ENCODE measurements around the gene ZNF804B.

ZNF804B gene

DNA sequence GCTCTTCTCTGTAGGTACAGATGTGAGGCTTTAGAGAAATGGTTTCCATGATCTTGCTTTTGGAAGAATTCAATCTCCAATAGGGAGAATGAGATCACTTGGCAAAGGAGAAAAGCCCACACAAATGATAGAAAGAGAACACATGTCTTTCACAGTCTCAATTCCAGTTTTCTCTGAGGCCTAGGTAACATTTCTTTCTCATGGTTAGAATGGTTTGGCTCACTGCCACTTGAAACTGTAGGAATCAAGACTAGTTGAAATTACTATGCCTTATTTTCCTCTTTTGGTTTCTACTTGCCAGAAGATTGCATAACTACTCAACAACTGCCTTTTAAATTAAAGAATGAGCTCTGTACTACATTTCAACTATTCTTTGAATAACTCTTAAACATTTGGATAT, 312.6 kb downstream of the ZNF804B start:
- no peak for DNase-seq (ENCODE audit: low read depth in 2 of 2)
- no peak overlapping the region for H3K4me3 ChIP-seq (replicated peaks in 1 of 2; ENCODE audit: low read depth in 2 of 2, low read length in 2 of 2)
- TF ChIP-seq, protein P1, sequence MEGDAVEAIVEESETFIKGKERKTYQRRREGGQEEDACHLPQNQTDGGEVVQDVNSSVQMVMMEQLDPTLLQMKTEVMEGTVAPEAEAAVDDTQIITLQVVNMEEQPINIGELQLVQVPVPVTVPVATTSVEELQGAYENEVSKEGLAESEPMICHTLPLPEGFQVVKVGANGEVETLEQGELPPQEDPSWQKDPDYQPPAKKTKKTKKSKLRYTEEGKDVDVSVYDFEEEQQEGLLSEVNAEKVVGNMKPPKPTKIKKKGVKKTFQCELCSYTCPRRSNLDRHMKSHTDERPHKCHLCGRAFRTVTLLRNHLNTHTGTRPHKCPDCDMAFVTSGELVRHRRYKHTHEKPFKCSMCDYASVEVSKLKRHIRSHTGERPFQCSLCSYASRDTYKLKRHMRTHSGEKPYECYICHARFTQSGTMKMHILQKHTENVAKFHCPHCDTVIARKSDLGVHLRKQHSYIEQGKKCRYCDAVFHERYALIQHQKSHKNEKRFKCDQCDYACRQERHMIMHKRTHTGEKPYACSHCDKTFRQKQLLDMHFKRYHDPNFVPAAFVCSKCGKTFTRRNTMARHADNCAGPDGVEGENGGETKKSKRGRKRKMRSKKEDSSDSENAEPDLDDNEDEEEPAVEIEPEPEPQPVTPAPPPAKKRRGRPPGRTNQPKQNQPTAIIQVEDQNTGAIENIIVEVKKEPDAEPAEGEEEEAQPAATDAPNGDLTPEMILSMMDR (IDR thresholded peaks at IDR 0.05; ENCODE audit: low read depth, low read length): no peak

DNA sequence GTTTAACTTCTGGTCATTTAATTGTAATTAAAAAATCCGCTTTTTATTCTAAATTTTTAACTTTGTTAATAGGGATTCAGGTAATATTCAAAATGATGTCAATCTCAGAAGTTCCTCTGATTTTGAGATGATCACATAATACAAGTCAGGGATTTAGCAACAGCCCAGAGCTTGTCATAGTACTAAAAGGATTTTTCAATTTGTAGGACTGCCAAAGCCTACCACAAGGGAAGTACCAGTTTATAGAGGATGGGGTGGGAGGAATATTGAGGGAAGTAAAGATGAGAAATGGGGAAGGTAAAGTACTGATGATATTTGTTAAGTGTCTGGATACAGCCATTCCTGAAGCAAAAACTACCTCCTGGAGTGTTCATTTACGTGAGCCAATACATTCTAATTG, 314.3 kb downstream of the ZNF804B start:
- no peak for DNase-seq (ENCODE audit: low read depth in 2 of 2)
- no peak overlapping the region for H3K4me3 ChIP-seq (replicated peaks in 1 of 2; ENCODE audit: low read depth in 2 of 2, low read length in 2 of 2)
- TF ChIP-seq, protein P1 (IDR thresholded peaks at IDR 0.05; ENCODE audit: low read depth, low read length): no peak

- no peak for DNase-seq (ENCODE audit: low read depth in 2 of 2)
- TF ChIP-seq, protein P1 (IDR thresholded peaks at IDR 0.05; ENCODE audit: low read depth, low read length): no peak
- H3K4me3 ChIP-seq (replicated peaks in 1 of 2; ENCODE audit: low read depth in 2 of 2, low read length in 2 of 2): no peak overlapping the region
Observed at GRCh38 chr7:89077992-89078391, 318.5 kb downstream of the ZNF804B start.

DNA sequence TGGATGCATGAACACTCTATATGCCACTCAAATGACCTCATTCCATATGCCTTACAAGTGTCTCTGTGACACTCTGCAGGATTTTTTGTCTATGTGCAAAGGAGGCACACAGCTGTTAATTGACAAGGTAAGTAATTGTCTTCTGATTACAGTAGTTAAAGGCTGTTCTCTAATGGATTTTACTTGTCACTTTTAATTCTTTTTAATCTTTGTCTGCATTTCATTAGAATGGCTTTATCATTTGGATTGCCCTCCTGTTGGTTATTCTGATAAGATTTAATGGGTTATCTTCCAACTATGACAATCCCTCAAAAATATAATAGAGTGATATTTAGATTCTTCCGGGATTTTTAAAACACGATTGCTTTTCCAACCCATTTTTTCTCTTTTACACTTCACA, 326.1 kb downstream of the ZNF804B start:
- TF ChIP-seq, protein P1 (IDR thresholded peaks at IDR 0.05; ENCODE audit: low read depth, low read length): no peak

DNA sequence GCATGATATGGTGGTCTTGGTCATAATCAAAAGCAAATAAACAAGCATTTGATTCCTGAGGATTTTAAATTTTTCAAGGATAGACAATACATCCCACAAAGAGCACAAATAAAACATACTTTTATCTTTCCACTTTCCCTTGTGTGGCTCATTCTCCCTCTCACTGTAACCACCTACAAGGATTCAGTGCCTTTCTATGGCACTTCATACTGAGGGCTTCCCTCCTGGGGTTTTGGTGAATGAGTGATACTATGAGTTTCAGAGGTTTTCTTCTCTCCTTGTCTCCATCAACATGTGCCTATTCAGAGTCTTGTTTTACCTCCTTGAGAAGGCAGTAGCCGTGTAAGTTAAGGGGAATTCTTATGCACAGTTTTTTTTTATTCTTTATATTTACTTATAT, 332.1 kb downstream of the ZNF804B start:
- DNase-seq (ENCODE audit: low read depth in 2 of 2): no peak
- H3K4me3 ChIP-seq (replicated peaks in 1 of 2; ENCODE audit: low read depth in 2 of 2, low read length in 2 of 2): no peak overlapping the region
- TF ChIP-seq, protein P1 (IDR thresholded peaks at IDR 0.05; ENCODE audit: low read depth, low read length): no peak

More for the DNA sequence above, 326.1 kb downstream of the ZNF804B start:
- no peak overlapping the region for H3K4me3 ChIP-seq (replicated peaks in 1 of 2; ENCODE audit: low read depth in 2 of 2, low read length in 2 of 2)
- DNase-seq (ENCODE audit: low read depth in 2 of 2): no peak

GRCh38 chr7:89094269-89094668, 334.8 kb downstream of the ZNF804B start:
- TF ChIP-seq, protein P1 (IDR thresholded peaks at IDR 0.05; ENCODE audit: low read depth, low read length): no peak

DNA sequence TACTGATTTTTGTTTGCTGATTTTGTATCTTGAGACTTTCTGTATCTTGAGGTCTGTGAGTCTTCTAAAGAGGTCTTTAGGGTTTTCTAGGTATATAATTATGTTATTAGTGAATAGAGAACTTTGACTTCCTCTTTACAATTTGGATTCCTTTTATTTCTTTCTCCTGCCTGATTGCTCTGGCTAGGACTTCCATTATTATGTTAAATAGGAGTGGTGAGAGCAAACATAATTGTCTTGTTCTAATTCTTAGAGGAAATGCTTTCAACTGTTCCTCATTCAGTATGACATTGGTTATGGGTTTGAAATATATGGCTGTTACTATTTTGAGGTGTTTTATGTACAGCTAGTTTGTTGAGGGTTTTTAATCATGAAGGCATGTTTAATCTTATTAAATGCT, 344.1 kb downstream of the ZNF804B start:
- no peak for DNase-seq (ENCODE audit: low read depth in 2 of 2)
- no peak overlapping the region for H3K4me3 ChIP-seq (replicated peaks in 1 of 2; ENCODE audit: low read depth in 2 of 2, low read length in 2 of 2)
- TF ChIP-seq, protein P1 (IDR thresholded peaks at IDR 0.05; ENCODE audit: low read depth, low read length): no peak

More at GRCh38 chr7:89094269-89094668, 334.8 kb downstream of the ZNF804B start:
- DNase-seq (ENCODE audit: low read depth in 2 of 2): no peak
- H3K4me3 ChIP-seq (replicated peaks in 1 of 2; ENCODE audit: low read depth in 2 of 2, low read length in 2 of 2): no peak overlapping the region
